ENCODE results near the gene BEND4.

The BEND4 gene

GRCh38 chr4:42101446-42101975 is 50.9 kb downstream of the BEND4 start:
- Histone ChIP-seq H3K36me3 (ENCODE audit: low read length) (no peaks in the 10 kb centered on the region; the same call in 1 of the 2 replicates), H3F3A (ENCODE audit: insufficient read depth) (no peaks in the 10 kb centered on the region), H3K9me3 (ENCODE audit: insufficient read depth, low read length) (no peaks in the 10 kb centered on the region), H3K79me2 (ENCODE audit: insufficient read depth, low read length) (no peaks in the 10 kb centered on the region), H3K27me3 (ENCODE audit: low read length) (no peaks in the 10 kb centered on the region), H3K9me2 (replicated peaks; ENCODE audit: insufficient read depth, low read length) (no peaks in the 10 kb centered on the region), H3K4me3 (ENCODE audit: insufficient read depth, low read length, poor library complexity, severe bottlenecking) (no peak overlapping the region), H3K9ac (ENCODE audit: low read length) (no peak overlapping the region), H3K4me2 (ENCODE audit: low read depth, low read length, poor library complexity, severe bottlenecking) (no peak overlapping the region), H3K27ac (ENCODE audit: low read depth, low read length) (no peak overlapping the region), H2AFZ (ENCODE audit: low read depth, low read length, severe bottlenecking) (no peak overlapping the region), H4K20me1 (ENCODE audit: low read depth, low read length) (no peaks in the 10 kb centered on the region)
- TF ChIP-seq EZH2phosphoT487 (conservative IDR thresholded peaks at IDR 0.05; ENCODE audit: low read length), result no peak
- TF ChIP-seq, protein P1, sequence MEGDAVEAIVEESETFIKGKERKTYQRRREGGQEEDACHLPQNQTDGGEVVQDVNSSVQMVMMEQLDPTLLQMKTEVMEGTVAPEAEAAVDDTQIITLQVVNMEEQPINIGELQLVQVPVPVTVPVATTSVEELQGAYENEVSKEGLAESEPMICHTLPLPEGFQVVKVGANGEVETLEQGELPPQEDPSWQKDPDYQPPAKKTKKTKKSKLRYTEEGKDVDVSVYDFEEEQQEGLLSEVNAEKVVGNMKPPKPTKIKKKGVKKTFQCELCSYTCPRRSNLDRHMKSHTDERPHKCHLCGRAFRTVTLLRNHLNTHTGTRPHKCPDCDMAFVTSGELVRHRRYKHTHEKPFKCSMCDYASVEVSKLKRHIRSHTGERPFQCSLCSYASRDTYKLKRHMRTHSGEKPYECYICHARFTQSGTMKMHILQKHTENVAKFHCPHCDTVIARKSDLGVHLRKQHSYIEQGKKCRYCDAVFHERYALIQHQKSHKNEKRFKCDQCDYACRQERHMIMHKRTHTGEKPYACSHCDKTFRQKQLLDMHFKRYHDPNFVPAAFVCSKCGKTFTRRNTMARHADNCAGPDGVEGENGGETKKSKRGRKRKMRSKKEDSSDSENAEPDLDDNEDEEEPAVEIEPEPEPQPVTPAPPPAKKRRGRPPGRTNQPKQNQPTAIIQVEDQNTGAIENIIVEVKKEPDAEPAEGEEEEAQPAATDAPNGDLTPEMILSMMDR (IDR thresholded peaks at IDR 0.05; ENCODE audit: insufficient read depth, low read length, poor library complexity, severe bottlenecking), result no peak

- H3K9me3 ChIP-seq (ENCODE audit: insufficient read depth, low read length), result no peaks in the 10 kb centered on the region
- H3K79me2 ChIP-seq (ENCODE audit: insufficient read depth, low read length), result no peaks in the 10 kb centered on the region
- H3K27ac ChIP-seq (ENCODE audit: low read depth, low read length), result no peak overlapping the region
- H3F3A ChIP-seq (ENCODE audit: insufficient read depth), result no peaks in the 10 kb centered on the region
- H4K20me1 ChIP-seq (ENCODE audit: low read depth, low read length), result no peaks in the 10 kb centered on the region
- H3K9ac ChIP-seq (ENCODE audit: low read length), result no peak overlapping the region
- no peaks in the 10 kb centered on the region for H3K9me2 ChIP-seq (replicated peaks; ENCODE audit: insufficient read depth, low read length)
- H2AFZ ChIP-seq (ENCODE audit: low read depth, low read length, severe bottlenecking), result no peak overlapping the region
- TF ChIP-seq, protein P1 (IDR thresholded peaks at IDR 0.05; ENCODE audit: insufficient read depth, low read length, poor library complexity, severe bottlenecking), result no peak
- no peak for TF ChIP-seq EZH2phosphoT487 (conservative IDR thresholded peaks at IDR 0.05; ENCODE audit: low read length)
- H3K4me2 ChIP-seq (ENCODE audit: low read depth, low read length, poor library complexity, severe bottlenecking), result no peak overlapping the region
- no peak overlapping the region for H3K4me3 ChIP-seq (ENCODE audit: insufficient read depth, low read length, poor library complexity, severe bottlenecking)
- no peaks in the 10 kb centered on the region for H3K27me3 ChIP-seq (ENCODE audit: low read length)
- no peaks in the 10 kb centered on the region for H3K36me3 ChIP-seq (ENCODE audit: low read length)
Measured at GRCh38 chr4:42088386-42088785, 64.1 kb downstream of the BEND4 start.

GRCh38 chr4:42083816-42084215 is 68.6 kb downstream of the BEND4 start:
- Histone ChIP-seq H4K20me1 (ENCODE audit: low read depth, low read length) (no peaks in the 10 kb centered on the region), H3K27ac (ENCODE audit: low read depth, low read length) (no peak overlapping the region), H3K27me3 (ENCODE audit: low read length) (no peaks in the 10 kb centered on the region), H3K79me2 (ENCODE audit: insufficient read depth, low read length) (no peaks in the 10 kb centered on the region), H2AFZ (ENCODE audit: low read depth, low read length, severe bottlenecking) (no peak overlapping the region), H3K9ac (ENCODE audit: low read length) (no peak overlapping the region), H3K4me2 (ENCODE audit: low read depth, low read length, poor library complexity, severe bottlenecking) (no peak overlapping the region), H3F3A (ENCODE audit: insufficient read depth) (no peaks in the 10 kb centered on the region), H3K36me3 (ENCODE audit: low read length) (no peaks in the 10 kb centered on the region; the same call in 1 of the 2 replicates), H3K4me3 (ENCODE audit: insufficient read depth, low read length, poor library complexity, severe bottlenecking) (no peak overlapping the region), H3K9me2 (replicated peaks; ENCODE audit: insufficient read depth, low read length) (no peaks in the 10 kb centered on the region), H3K9me3 (ENCODE audit: insufficient read depth, low read length) (no peaks in the 10 kb centered on the region)
- TF ChIP-seq, protein P1 (IDR thresholded peaks at IDR 0.05; ENCODE audit: insufficient read depth, low read length, poor library complexity, severe bottlenecking), result no peak
- TF ChIP-seq EZH2phosphoT487 (conservative IDR thresholded peaks at IDR 0.05; ENCODE audit: low read length), result no peak
